ENCODE results near the gene DNAJC5G. TPM values are rescaled to one million over a fixed set of nuclear protein-coding genes. Genes with fewer than 3 reads are reported as not detected.

Gene DNAJC5G, protein sequence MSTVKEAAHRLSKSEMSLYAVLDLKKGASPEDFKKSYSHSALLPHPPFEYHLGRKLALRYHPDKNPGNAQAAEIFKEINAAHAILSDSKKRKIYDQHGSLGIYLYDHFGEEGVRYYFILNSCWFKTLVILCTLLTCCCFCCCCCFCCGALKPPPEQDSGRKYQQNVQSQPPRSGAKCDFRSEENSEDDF
- total RNA-seq (2022) (not detected in 2 replicates), Bru-seq, nascent RNA (not detected), BruChase-seq, experiment 1, labeled RNA remaining after a 6-hour chase (not detected), BruChase-seq, experiment 2, labeled RNA remaining after a 2-hour chase (not detected)
- long read RNA-seq = 0 reads

DNA sequence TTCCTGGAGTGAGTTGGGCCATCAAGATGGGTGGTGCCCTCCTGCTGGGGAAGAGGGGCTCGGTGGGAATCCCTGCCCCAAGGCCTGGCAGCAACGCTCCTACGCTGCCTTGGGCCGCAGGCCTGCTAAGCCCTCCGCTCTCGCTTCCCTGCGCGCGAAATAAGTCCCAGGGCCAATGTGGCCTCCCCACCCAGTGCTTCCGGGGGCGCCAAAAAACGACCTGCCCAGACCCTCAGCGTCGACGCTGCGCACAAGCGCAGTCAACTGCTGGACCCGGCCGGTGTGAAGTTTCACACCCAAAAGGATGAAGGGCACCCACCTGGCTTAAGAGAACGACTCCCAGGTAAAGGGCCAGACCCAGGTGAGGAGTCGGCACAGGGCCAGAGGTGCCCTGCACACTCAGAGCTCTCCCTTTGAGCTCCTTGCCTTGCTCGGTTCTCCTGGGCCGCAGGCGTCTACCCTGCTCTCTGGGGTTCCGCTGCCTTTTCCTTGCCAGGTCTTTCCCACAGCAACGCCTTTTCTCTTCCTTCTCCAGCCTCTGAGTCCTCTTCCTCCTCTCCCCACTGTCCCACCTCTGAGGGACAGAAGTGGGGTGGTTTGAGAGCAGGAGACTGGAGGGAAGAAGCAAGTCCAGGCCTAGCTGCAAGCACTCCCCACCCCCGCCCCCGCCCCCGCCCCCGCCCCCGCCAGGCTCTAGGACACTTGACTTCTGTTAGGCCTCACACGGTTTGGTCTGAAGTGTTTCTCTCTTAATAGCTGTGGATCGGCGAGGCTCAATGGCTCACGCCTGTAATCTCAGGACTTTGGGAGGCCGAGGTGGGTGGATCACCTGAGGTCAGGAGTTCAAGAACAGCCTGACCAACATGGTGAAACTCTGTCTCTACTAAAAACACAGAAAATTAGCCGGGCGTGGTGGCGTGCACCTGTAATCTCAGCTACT, at the start of gene DNAJC5G:
Gene DNAJC5G (plus strand): TSS at position 223 of the 940 bp plus-strand sequence. CDS start 1,296 bp downstream, outside the sequence.
- Mint-ChIP-seq H3K36me3 (ENCODE audit: insufficient read depth, unreplicated experiment) (peaks cover 12% of the 10 kb centered on the region), H3K4me1 (ENCODE audit: insufficient read depth, unreplicated experiment) (peaks cover 7% of the 10 kb centered on the region), H3K27ac (ENCODE audit: low read depth, unreplicated experiment) (no peak within 1 kb of the TSS), H3K4me3 (ENCODE audit: unreplicated experiment) (no peak within 1 kb of the TSS), H3K27me3 (ENCODE audit: insufficient read depth, unreplicated experiment) (peaks cover 20% of the 10 kb centered on the region), H3K9me3 (ENCODE audit: unreplicated experiment) (no peaks in the 10 kb centered on the region)
- DNase-seq (ENCODE audit: unreplicated experiment) = no peak
- ChIA-PET CTCF (interaction anchor here (0.7 to 1.6 kb wide), 3 partner anchors 27 to 142 kb away, joined by 3 to 4 read pairs (median 4); no protein-coding TSS in a partner anchor), POLR2A (interaction anchor here (0.6 kb wide), 1 partner anchor 28 kb away, joined by 5 read pairs; no protein-coding TSS in a partner anchor)
- intact Hi-C loops (cut with micrococcal nuclease) = no loop called here
- BruUV-seq (replicated peaks) = no TSS peak
- TF ChIP-seq, protein P1, sequence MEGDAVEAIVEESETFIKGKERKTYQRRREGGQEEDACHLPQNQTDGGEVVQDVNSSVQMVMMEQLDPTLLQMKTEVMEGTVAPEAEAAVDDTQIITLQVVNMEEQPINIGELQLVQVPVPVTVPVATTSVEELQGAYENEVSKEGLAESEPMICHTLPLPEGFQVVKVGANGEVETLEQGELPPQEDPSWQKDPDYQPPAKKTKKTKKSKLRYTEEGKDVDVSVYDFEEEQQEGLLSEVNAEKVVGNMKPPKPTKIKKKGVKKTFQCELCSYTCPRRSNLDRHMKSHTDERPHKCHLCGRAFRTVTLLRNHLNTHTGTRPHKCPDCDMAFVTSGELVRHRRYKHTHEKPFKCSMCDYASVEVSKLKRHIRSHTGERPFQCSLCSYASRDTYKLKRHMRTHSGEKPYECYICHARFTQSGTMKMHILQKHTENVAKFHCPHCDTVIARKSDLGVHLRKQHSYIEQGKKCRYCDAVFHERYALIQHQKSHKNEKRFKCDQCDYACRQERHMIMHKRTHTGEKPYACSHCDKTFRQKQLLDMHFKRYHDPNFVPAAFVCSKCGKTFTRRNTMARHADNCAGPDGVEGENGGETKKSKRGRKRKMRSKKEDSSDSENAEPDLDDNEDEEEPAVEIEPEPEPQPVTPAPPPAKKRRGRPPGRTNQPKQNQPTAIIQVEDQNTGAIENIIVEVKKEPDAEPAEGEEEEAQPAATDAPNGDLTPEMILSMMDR (IDR thresholded peaks at IDR 0.05; ENCODE audit: unreplicated experiment) = no peak

DNA sequence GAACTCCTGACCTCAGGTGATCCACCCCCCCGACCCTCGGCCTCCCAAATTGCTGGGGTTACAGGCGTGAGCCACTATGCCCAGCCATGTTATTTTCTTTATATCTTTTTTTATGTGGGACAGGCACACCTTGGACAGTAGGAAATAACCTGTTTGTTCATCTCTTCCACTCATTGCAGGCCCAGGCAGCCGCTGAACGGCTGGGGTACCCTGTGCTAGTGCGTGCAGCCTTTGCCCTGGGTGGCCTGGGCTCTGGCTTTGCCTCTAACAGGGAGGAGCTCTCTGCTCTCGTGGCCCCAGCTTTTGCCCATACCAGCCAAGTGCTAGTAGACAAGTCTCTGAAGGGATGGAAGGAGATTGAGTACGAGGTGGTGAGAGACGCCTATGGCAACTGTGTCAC, 49.7 kb upstream of the DNAJC5G start:
- CTCF ChIA-PET = interaction anchor here (0.7 to 1.2 kb wide), 3 partner anchors 56 to 126 kb away, joined by 3 read pairs; no protein-coding TSS in a partner anchor
- TF ChIP-seq, protein P1 (IDR thresholded peaks at IDR 0.05; ENCODE audit: unreplicated experiment) = no peak
- POLR2A ChIA-PET = no interaction called here
- no TSS peak for BruUV-seq (replicated peaks)
- no peaks in the 10 kb centered on the region for H3K4me1 Mint-ChIP-seq (ENCODE audit: insufficient read depth, unreplicated experiment)
- H3K4me3 Mint-ChIP-seq (ENCODE audit: unreplicated experiment) = no peak overlapping the region
- intact Hi-C loops (cut with micrococcal nuclease) = no loop called here
- no peak for DNase-seq (ENCODE audit: unreplicated experiment)
- no peaks in the 10 kb centered on the region for H3K27me3 Mint-ChIP-seq (ENCODE audit: insufficient read depth, unreplicated experiment)
- H3K27ac Mint-ChIP-seq (ENCODE audit: low read depth, unreplicated experiment) = peak overlapping the region; percentile 63
- peaks cover 100% of the 10 kb centered on the region for H3K36me3 Mint-ChIP-seq (ENCODE audit: insufficient read depth, unreplicated experiment)
- H3K9me3 Mint-ChIP-seq (ENCODE audit: unreplicated experiment) = no peaks in the 10 kb centered on the region

DNA sequence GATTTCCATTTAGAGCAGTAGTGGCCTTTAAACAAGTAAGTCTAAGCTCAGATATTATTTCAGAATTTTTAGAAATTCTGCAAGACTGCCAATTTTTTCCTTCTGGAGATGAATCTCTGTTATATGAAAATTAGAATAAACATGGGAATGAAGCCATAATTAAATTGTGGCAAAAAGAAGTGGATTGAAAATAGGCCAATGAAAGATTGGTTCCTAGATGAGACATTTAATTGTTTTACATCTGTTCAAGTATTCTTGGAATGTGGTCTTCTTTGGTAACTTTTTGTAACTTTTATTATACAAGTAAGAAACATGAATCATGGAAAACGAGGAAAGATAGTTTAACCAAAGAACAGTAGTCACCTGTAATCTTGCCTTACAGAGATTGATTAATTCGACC, 47.7 kb upstream of the DNAJC5G start:
- POLR2A ChIA-PET = no interaction called here
- Mint-ChIP-seq H3K36me3 (ENCODE audit: insufficient read depth, unreplicated experiment) (peaks cover 100% of the 10 kb centered on the region), H3K27ac (ENCODE audit: low read depth, unreplicated experiment) (no peak overlapping the region), H3K4me1 (ENCODE audit: insufficient read depth, unreplicated experiment) (no peaks in the 10 kb centered on the region), H3K27me3 (ENCODE audit: insufficient read depth, unreplicated experiment) (no peaks in the 10 kb centered on the region), H3K9me3 (ENCODE audit: unreplicated experiment) (no peaks in the 10 kb centered on the region), H3K4me3 (ENCODE audit: unreplicated experiment) (no peak overlapping the region)
- BruUV-seq (replicated peaks) = TSS peak; percentile 11
- CTCF ChIA-PET = interaction anchor here (0.7 to 0.9 kb wide), 3 partner anchors 8 to 75 kb away, joined by 3 read pairs; no protein-coding TSS in a partner anchor
- no peak for DNase-seq (ENCODE audit: unreplicated experiment)
- TF ChIP-seq, protein P1 (IDR thresholded peaks at IDR 0.05; ENCODE audit: unreplicated experiment) = no peak
- intact Hi-C loops (cut with micrococcal nuclease) = no loop called here

DNA sequence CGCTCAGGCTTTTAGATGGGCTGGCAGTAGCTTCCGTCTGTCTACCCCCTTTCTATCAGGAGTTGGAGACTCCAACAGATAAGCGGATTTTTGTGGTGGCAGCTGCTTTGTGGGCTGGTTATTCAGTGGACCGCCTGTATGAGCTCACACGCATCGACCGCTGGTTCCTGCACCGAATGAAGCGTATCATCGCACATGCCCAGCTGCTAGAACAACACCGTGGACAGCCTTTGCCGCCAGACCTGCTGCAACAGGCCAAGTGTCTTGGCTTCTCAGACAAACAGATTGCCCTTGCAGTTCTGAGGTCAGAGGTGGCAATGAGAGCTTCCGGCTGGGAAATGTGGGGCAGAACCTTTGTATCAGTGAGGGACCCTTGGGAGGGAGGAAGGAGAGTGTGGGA, 43.3 kb upstream of the DNAJC5G start:
- POLR2A ChIA-PET = interaction anchor here (1.3 kb wide), 1 partner anchor 14 kb away, joined by 3 read pairs; no protein-coding TSS in a partner anchor
- intact Hi-C loops (cut with micrococcal nuclease) = no loop called here
- Mint-ChIP-seq H3K4me3 (ENCODE audit: unreplicated experiment) (no peak overlapping the region), H3K27ac (ENCODE audit: low read depth, unreplicated experiment) (no peak overlapping the region), H3K36me3 (ENCODE audit: insufficient read depth, unreplicated experiment) (peaks cover 90% of the 10 kb centered on the region), H3K27me3 (ENCODE audit: insufficient read depth, unreplicated experiment) (no peaks in the 10 kb centered on the region), H3K9me3 (ENCODE audit: unreplicated experiment) (no peaks in the 10 kb centered on the region), H3K4me1 (ENCODE audit: insufficient read depth, unreplicated experiment) (no peaks in the 10 kb centered on the region)
- BruUV-seq (replicated peaks) = no TSS peak
- no peak for DNase-seq (ENCODE audit: unreplicated experiment)
- TF ChIP-seq, protein P1 (IDR thresholded peaks at IDR 0.05; ENCODE audit: unreplicated experiment) = no peak
- CTCF ChIA-PET = interaction anchor here (0.6 to 1.5 kb wide), 2 partner anchors 27 to 72 kb away, joined by 3 to 7 read pairs; no protein-coding TSS in a partner anchor
